C4-2B (cell line): ENCODE data around the gene CHTF18.

ENCODE experiments used
- ZFX ChIP-seq: fragments of 450-650 bp; IDR thresholded peaks from 2 replicates; pipeline ENCODE4 v1.6.1; 2017
- TF ChIP-seq, protein P1 (sequence below): fragments of 450-650 bp; conservative IDR thresholded peaks from 2 replicates; pipeline ENCODE4 v1.5.1; 2017; ENCODE audit warnings: mild to moderate bottlenecking

DNA sequence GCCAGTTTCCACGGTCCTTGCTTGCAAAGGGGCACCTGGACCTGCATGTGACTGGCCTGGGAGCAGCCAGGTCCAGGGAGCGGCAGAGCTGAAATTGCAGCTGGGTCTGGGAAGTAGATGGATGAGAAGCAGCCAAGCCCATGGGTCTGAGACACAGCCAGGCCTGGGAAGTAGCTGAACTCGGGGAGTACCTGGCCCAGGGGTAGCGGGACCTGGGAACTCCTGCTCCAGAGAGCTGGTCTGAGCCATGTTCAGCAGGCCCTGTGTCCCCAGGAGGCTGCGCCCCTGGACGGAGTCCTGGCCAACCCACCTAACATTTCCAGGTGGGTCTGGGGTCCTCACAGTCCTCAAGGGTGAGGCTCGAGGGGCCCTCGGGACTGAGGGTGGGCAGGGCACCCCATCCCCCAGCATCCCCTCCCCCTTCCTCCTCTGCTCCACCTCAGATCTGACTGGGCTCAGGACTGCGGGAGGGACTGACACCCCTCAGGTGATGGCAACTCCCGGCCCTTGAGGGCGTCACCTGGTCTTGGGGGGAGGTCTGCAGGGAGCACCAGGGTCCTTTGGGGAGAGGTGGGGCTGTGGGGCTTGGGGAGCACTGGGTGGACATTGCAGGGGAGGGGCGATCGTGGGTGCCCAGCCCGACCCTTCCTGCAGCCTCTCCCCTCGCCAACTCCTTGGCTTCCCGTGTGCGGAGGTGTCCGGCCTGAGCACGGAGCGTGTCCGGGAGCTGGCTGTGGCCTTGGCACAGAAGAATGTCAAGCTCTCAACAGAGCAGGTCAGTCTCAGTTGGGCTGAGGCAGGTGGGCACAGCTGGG is 24.8 kb upstream of the CHTF18 start:
- TF ChIP-seq, protein P1, sequence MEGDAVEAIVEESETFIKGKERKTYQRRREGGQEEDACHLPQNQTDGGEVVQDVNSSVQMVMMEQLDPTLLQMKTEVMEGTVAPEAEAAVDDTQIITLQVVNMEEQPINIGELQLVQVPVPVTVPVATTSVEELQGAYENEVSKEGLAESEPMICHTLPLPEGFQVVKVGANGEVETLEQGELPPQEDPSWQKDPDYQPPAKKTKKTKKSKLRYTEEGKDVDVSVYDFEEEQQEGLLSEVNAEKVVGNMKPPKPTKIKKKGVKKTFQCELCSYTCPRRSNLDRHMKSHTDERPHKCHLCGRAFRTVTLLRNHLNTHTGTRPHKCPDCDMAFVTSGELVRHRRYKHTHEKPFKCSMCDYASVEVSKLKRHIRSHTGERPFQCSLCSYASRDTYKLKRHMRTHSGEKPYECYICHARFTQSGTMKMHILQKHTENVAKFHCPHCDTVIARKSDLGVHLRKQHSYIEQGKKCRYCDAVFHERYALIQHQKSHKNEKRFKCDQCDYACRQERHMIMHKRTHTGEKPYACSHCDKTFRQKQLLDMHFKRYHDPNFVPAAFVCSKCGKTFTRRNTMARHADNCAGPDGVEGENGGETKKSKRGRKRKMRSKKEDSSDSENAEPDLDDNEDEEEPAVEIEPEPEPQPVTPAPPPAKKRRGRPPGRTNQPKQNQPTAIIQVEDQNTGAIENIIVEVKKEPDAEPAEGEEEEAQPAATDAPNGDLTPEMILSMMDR = no peak
- no peak for TF ChIP-seq ZFX
